ENCODE results near the gene CARTPT. TPM values are rescaled to one million over a fixed set of nuclear protein-coding genes. Genes with fewer than 3 reads are reported as not detected.

The CARTPT gene
- total and polyA plus RNA-seq, 2 of the 8 experiments (the other 6 are each of a cell fraction or from before 2014, with no cell fraction given), result not detected

- POLR2A ChIA-PET (ENCODE audit: partially characterized antibody), result interaction anchor here (0.9 kb wide), 1 partner anchor 10 kb away, joined by 3 read pairs; no protein-coding TSS in a partner anchor
- Histone ChIP-seq H3K9ac (replicated peaks in 1 of 4; ENCODE audit: extremely low read depth in 1 of 4, low read depth in 3 of 4, low read length in 3 of 4) (no peak overlapping the region), H4K20me1 (replicated peaks in 1 of 2; ENCODE audit: control insufficient read depth in 1 of 2, insufficient read depth in 2 of 2, low read length in 2 of 2) (no peaks in the 10 kb centered on the region), H2BK120ac (replicated peaks; ENCODE audit: low read depth, low read length) (no peak overlapping the region), H3K79me2 (ENCODE audit: control insufficient read depth in 1 of 2, insufficient read depth in 2 of 2, low read length in 2 of 2) (no peaks in the 10 kb centered on the region), H3K23ac (ENCODE audit: insufficient read length) (no peak overlapping the region), H3K23me2 (ENCODE audit: low read depth, low read length) (peaks cover 2% of the 10 kb centered on the region; the same call in 1 of the 2 replicates), H3K56ac (replicated peaks; ENCODE audit: insufficient read length, low read depth, low read length) (no peak overlapping the region), H4K8ac (ENCODE audit: extremely low read depth, insufficient read depth, low read length) (no peak overlapping the region), H2AK5ac (ENCODE audit: low read depth, low read length) (no peak overlapping the region), H3K4me2 (ENCODE audit: insufficient read depth in 1 of 2, low read depth in 2 of 2, low read length in 2 of 2) (no peak overlapping the region), H2BK15ac (ENCODE audit: low read length) (no peak overlapping the region), H3K79me1 (ENCODE audit: low read depth, low read length) (no peaks in the 10 kb centered on the region), H3K4me1 (replicated peaks in 1 of 4; ENCODE audit: control insufficient read depth in 3 of 4, insufficient read depth in 4 of 4, low read length in 3 of 4) (peaks cover 0 to 3% (median under 1%) of the 10 kb centered on the region in 4 experiments; a peak in 2 of 7 replicates), H3K27me3 (replicated peaks in 1 of 4; ENCODE audit: control insufficient read depth in 3 of 4, extremely low read depth in 1 of 4, insufficient read depth in 3 of 4, low read length in 3 of 4) (no peaks in the 10 kb centered on the region), H3K36me3 (ENCODE audit: control insufficient read depth in 2 of 4, insufficient read depth in 4 of 4, low read length in 3 of 4) (no peaks in the 10 kb centered on the region), H2BK12ac (ENCODE audit: low read depth, low read length) (no peak overlapping the region), H3K14ac (ENCODE audit: insufficient read length) (no peak overlapping the region), H2AFZ (ENCODE audit: low read length) (no peak overlapping the region), H3K4me3 (ENCODE audit: extremely low read depth in 1 of 4, insufficient read depth in 2 of 4, low read depth in 3 of 4, low read length in 4 of 4) (no peak overlapping the region), H2BK5ac (ENCODE audit: low read depth, low read length) (no peak overlapping the region), H2BK20ac (ENCODE audit: low read length) (no peak overlapping the region), H3K9me3 (ENCODE audit: insufficient read depth in 2 of 2, low read depth in 1 of 2, low read length in 1 of 2) (no peaks in the 10 kb centered on the region), H3K27ac (ENCODE audit: low read depth, low read length) (no peak overlapping the region), H3K18ac (ENCODE audit: extremely low read depth, low read length) (no peak overlapping the region), H4K5ac (ENCODE audit: insufficient read length, low read depth, low read length) (no peak overlapping the region), H4K91ac (replicated peaks; ENCODE audit: insufficient read length, low read length) (no peak overlapping the region), H3K4ac (replicated peaks; ENCODE audit: insufficient read length, low read depth, low read length) (no peak overlapping the region)
- DNase-seq (ENCODE audit: low read depth in 1 of 2, low spot score in 2 of 2), result no peak
- WGBS, 2 experiments (ENCODE audit: extremely low coverage in 1 of 2, insufficient coverage in 1 of 2, insufficient read length in 1 of 2, insufficient replicate concordance in 2 of 2, low coverage in 1 of 2, low lambda C conversion rate in 2 of 2, missing lambda C conversion rate in 1 of 2), result 77% methylated on average over 3 of the region's 3 CpGs; no CpG with 5 or more reads in 1 of the 2 experiments
- no peak for FAIRE-seq
- TF ChIP-seq CTBP2 (IDR thresholded peaks at IDR 0.05; ENCODE audit: borderline replicate concordance, insufficient read depth, insufficient read length, low read length) (no peak), POU5F1 (IDR thresholded peaks at IDR 0.05; ENCODE audit: low read depth, low read length) (no peak), MAX (IDR thresholded peaks at IDR 0.05) (no peak), NANOG (IDR thresholded peaks at IDR 0.05; ENCODE audit: insufficient read depth, low read depth, low read length, poor library complexity, severe bottlenecking) (no peak), CHD1 (IDR thresholded peaks at IDR 0.05; ENCODE audit: low read depth, low read length) (no peak), SUZ12 (IDR thresholded peaks at IDR 0.05; ENCODE audit: low read length) (no peak), EZH2 (IDR thresholded peaks at IDR 0.05; ENCODE audit: low read depth, low read length, severe bottlenecking) (no peak), SAP30 (IDR thresholded peaks at IDR 0.05; ENCODE audit: insufficient read depth, insufficient replicate concordance, low read length) (no peak)
- CTCF ChIA-PET (ENCODE audit: partially characterized antibody), result interaction anchor here (0.7 kb wide), 1 partner anchor 18 kb away, joined by 3 read pairs; the partner anchor contains the start of gene CARTPT
These were observed 17.7 kb upstream of the CARTPT start for GRCh38 chr5:71701407-71701806.

Measured in H1 (cell line).